H1 (cell line): ENCODE results near the gene KMT5B. TPM values are rescaled to one million over a fixed set of nuclear protein-coding genes. Genes with fewer than 3 reads are reported as not detected.
A peak's percentile ranks its signal among the peaks of the same experiment; 100 is the strongest.

Experiments used
- BCL11A ChIP-seq, 2 experiments: IDR thresholded peaks; one replicate each; pipeline ENCODE4 v1.6.1; 2011; ENCODE audit warnings: low read depth in 2 of 2, low read length in 2 of 2, mild to moderate bottlenecking in 2 of 2
- CHD1 ChIP-seq: IDR thresholded peaks from 2 replicates; pipeline ENCODE4 v1.6.1; 2012; ENCODE audit warnings: low read depth, low read length, improper control_type of control experiment
- CTCF ChIP-seq, 3 experiments: IDR thresholded peaks; 1 replicate in 2 of 3; 2 replicates in 1 of 3; pipeline versions ENCODE4 v1.5.1 to v1.6.1; 2011; ENCODE audit warnings: low read length in 3 of 3, mild to moderate bottlenecking in 3 of 3, inconsistent platforms in 2 of 3, low read depth in 1 of 3, moderate library complexity in 1 of 3; ENCODE audit not compliant: insufficient read depth in 1 of 3; ENCODE audit errors: control extremely low read depth in 1 of 3
- EP300 ChIP-seq, 2 experiments: IDR thresholded peaks; 1 replicate in 1 of 2; 2 replicates in 1 of 2; pipeline ENCODE4 v1.6.1; 2011 to 2012; ENCODE audit warnings: low read depth in 2 of 2, low read length in 2 of 2, mild to moderate bottlenecking in 2 of 2, borderline replicate concordance in 1 of 2, inconsistent platforms in 1 of 2, moderate library complexity in 1 of 2
- FOSL1 ChIP-seq: IDR thresholded peaks from 2 replicates; pipeline ENCODE4 v1.6.1; 2011; ENCODE audit warnings: mild to moderate bottlenecking, low read depth, low read length, moderate library complexity; ENCODE audit not compliant: insufficient read depth
- HDAC6 ChIP-seq: IDR thresholded peaks from one replicate; pipeline ENCODE4 v1.7.1; 2012; ENCODE audit warnings: low read depth, mild to moderate bottlenecking, inconsistent platforms, low read length, moderate library complexity
- JUN ChIP-seq: IDR thresholded peaks from 2 replicates; pipeline ENCODE4 v1.6.1; 2011; ENCODE audit warnings: low read depth, mild to moderate bottlenecking, improper control_type of control experiment, low read length
- KDM5A ChIP-seq: fragments of 200-600 bp; IDR thresholded peaks from 2 replicates; pipeline ENCODE4 v1.7.1; 2012; ENCODE audit warnings: mild to moderate bottlenecking, low read length, inconsistent platforms, mixed read lengths
- PHF8 ChIP-seq: fragments of 200-600 bp; sonication (generic); conservative IDR thresholded peaks from 2 replicates; pipeline ENCODE4 v1.7.1; 2012; ENCODE audit warnings: low read depth, mild to moderate bottlenecking, inconsistent platforms, low read length, moderate library complexity
- POLR2AphosphoS5 ChIP-seq: IDR thresholded peaks from 2 replicates; pipeline ENCODE4 v1.6.1; 2011; ENCODE audit warnings: low read depth, low read length
- RAD21 ChIP-seq, 2 experiments: IDR thresholded peaks in 1 of 2; conservative IDR thresholded peaks in 1 of 2; 2 replicates each; pipeline ENCODE4 v1.6.1; 2011; ENCODE audit warnings: low read depth in 2 of 2, low read length in 2 of 2, improper control_type of control experiment in 1 of 2, inconsistent platforms in 1 of 2, mild to moderate bottlenecking in 1 of 2, moderate library complexity in 1 of 2
- SIRT6 ChIP-seq: IDR thresholded peaks from one replicate; pipeline ENCODE4 v1.7.1; 2012; ENCODE audit warnings: low read length, inconsistent platforms
- SIX5 ChIP-seq: IDR thresholded peaks from 2 replicates; pipeline ENCODE4 v1.6.1; 2011; ENCODE audit warnings: mild to moderate bottlenecking, low read depth, low read length
- SP2 ChIP-seq: IDR thresholded peaks from 2 replicates; pipeline ENCODE4 v1.6.1; 2012; ENCODE audit warnings: mild to moderate bottlenecking, low read length, inconsistent platforms
- SP4 ChIP-seq: IDR thresholded peaks from 2 replicates; pipeline ENCODE4 v1.6.1; 2012; ENCODE audit warnings: low read length, inconsistent platforms
- SRF ChIP-seq: IDR thresholded peaks from 2 replicates; pipeline ENCODE4 v1.6.1; 2011; ENCODE audit warnings: mild to moderate bottlenecking, low read depth, low read length, moderate library complexity
- TBP ChIP-seq: IDR thresholded peaks from 2 replicates; pipeline ENCODE4 v1.6.1; 2011; ENCODE audit warnings: low read depth, low read length, improper control_type of control experiment
- TCF12 ChIP-seq: IDR thresholded peaks from 2 replicates; pipeline ENCODE4 v1.6.1; 2011; ENCODE audit warnings: low read depth, mild to moderate bottlenecking, low read length
- TEAD4 ChIP-seq: IDR thresholded peaks from 2 replicates; pipeline ENCODE4 v1.6.1; 2012; ENCODE audit warnings: low read depth, low read length, inconsistent platforms, mixed read lengths
- polyA plus RNA-seq, 7 experiments: library from polyadenylated mRNA; depleted of rRNA in 3 of 7; stranded (reverse) in 5 of 7; unstranded in 2 of 7; fragments of >200 nt in 5 of 7; fragments of 200-250 nt in 2 of 7; gene quantifications; 1 replicate in 5 of 7; 2 replicates in 1 of 7; 4 replicates in 1 of 7; pipeline versions ENCODE4 v1.2.1 to v1.2.3, GENCODE V29; 2011 to 2013; ENCODE audit warnings: missing spikeins in 2 of 7, mixed read lengths in 2 of 7
- total RNA-seq: library from RNA; stranded (reverse); fragmentation: NEBNext Ultra II Directional; extraction: Animal tissue kit (Norgen Biotek cat#: 25700); gene quantifications from 2 replicates; pipeline ENCODE4 v1.2.1, GENCODE V29; 2021

KMT5B gene
- total and polyA plus RNA-seq, 2 of the 8 experiments (the other 6 are each of a cell fraction or from before 2014, with no cell fraction given), result 11.0 to 40.8 TPM

GRCh38 chr11:68212421-68213134, 518 bp downstream of the KMT5B start (continued):
- no peak for TF ChIP-seq SP4
- no peak for TF ChIP-seq JUN
- TF ChIP-seq SIRT6, result no peak
- peak in 1 of 2 experiments; percentile 36; a peak in 1 of 4 replicates for TF ChIP-seq RAD21 (IDR thresholded peaks at IDR 0.05 in 1 of 2, conservative IDR thresholded peaks at IDR 0.05 in 1 of 2; ENCODE audit: low read depth in 2 of 2, low read length in 2 of 2)
- peak; percentile 19 to 53 (median 35); a peak in 3 of 4 replicates for TF ChIP-seq CTCF (IDR thresholded peaks at IDR 0.05; ENCODE audit: control extremely low read depth in 1 of 3, insufficient read depth in 1 of 3, low read depth in 1 of 3, low read length in 3 of 3)
- no peak for TF ChIP-seq EP300 (IDR thresholded peaks at IDR 0.05; ENCODE audit: borderline replicate concordance in 1 of 2, low read depth in 2 of 2, low read length in 2 of 2)
- TF ChIP-seq PHF8, result peak; percentile 46
- TF ChIP-seq SRF, result no peak
- TF ChIP-seq HDAC6, result no peak
- no peak for TF ChIP-seq SP2
- TF ChIP-seq SIX5, result no peak
- TF ChIP-seq BCL11A (IDR thresholded peaks at IDR 0.05; ENCODE audit: low read depth in 2 of 2, low read length in 2 of 2), result no peak
- 0 out of 2 replicates have a peak, but pooled peaks have one; percentile 15 for TF ChIP-seq TBP
- TF ChIP-seq CHD1, result no peak
- TF ChIP-seq FOSL1, result no peak
- TF ChIP-seq TEAD4, result no peak
- TF ChIP-seq KDM5A, result no peak
- TF ChIP-seq TCF12, result no peak
- TF ChIP-seq POLR2AphosphoS5, result peak; percentile 57
